Fibroblast of skin of right quadriceps (primary cell): ENCODE measurements around the gene PPP1R12A.

ENCODE experiments used
- DNase-seq: peaks from one replicate; pipeline ENCODE4 v3.0.0-alpha.2; 2013

Gene PPP1R12A

DNA sequence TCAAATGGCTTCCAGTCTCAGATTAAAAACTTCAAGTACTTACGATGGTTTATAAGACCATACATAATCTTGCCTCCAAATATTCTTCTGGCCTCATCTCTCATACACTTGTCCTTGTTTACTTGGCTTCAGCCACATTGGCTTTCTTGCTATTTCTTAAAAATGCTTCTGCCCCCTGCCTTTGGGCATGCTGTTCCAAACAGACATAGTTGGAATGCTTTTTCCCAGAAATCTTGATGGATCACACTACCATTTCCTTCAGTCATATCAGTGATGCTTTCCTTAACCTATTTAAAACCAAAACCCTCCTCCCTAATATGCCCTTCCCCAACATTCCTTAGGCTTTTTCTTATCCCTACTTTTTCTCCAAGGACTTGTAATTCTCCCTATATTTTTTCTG is 169.7 kb downstream of the PPP1R12A start:
- no peak for DNase-seq

DNA sequence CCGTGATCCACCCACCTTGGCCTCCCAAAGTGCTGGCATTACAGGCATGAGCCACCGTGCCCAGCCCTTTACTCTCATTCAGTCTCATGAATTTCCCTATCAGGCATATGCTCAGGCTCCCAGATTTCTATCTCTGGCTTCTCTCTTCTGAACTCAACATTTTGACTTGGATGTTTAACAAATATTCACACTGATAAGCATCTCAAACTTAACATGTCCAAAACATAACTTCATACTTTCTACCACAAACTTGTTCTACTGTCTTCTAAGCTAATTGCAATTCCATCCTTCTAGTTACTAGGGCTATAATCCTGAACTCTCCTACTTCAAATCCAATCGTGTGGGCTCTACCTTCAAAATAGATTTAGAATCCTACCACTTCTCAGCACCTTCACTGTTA is 170.3 kb downstream of the PPP1R12A start:
- DNase-seq = no peak

DNA sequence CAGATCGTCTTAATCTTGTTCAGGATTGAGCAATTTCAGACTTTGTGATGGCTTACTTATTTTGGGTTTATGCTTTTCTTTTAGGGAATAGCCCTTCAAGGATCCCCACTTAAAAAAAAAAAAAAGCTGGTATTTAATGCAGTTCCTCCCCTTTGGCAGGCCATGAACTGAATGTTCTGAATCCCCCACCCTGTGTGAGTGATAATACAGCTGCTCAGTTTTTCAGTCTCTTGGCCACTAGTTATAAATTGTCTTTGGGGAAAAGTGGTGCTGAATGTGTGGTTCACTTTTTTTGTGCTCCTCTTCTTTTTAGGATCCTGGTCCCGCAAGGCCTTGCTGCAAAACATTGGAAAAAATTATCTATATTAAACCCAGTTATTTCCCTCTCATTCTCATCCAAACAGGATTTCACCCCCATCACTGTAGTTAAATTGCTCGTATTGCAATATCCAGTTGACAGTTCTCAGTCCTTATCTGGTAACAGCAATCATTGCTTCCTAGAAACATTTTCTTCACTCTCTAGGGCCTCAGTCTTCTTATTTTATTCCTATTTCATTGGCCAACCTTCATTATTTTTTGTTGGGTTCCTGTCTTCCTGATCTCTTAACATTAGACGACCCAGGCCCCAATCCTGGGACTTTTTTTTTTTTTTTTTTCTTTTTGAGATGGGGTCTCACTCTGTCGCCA is 171.0 kb downstream of the PPP1R12A start:
- no peak for DNase-seq

- DNase-seq = no peak
These were observed 173.6 kb downstream of the PPP1R12A start for GRCh38 chr12:79761341-79761740.

DNA sequence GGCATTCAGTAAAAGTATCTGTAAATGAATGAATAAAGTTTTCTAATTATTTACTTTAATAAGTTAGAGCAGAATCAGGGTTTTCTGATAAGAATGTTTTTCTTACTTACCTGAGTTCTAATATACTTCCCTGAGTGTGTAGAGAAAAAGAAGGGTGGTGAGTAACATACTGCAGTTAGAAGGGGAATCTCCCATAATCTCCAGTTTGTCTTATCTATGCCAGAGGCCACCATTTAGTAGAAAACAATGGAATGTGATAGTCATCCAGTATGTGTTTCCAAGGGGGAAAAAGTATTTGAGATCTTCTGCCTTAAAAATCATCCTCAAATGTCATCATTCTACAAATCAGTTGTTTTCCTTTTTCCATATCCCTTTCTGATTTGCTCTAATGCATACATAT is 187.6 kb downstream of the PPP1R12A start:
- DNase-seq = no peak

DNA sequence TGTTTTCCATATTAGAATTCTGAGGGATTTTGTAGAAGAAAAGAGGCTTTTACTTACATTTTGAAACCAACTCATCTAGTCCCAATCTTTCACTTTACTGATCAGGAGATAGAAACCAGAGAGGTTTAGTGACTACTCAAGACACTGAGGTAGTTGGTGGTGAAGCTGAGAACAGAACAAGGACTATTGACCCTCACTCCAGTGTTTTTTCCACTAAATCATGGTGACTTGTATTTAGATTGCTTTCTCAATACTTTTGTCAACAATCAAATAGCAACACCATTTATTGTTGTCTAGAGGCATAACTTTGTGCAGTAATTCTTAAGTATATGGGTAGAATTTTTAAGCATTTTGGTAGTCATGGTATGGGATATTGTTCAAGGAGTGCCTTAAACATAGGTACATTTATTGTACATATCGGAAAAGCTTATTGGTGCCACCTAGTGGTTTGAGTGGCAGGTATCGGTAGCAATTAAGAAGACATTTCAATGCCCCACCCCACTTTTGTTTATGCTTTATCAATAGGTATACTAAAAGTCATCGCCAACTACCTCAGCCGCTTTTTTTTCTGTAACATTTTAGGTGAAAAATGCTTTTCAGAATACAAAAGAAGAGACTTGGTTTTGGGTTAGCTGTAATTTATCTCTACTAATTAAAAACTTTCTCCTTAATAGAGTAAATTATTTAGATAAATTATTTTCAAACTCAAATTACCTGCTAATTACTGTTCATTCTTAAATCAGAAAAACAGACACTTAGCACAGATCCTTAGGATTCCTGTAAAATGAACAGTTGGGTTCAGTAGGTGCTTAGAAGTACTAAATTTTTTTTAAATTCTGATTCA is 196.8 kb downstream of the PPP1R12A start:
- DNase-seq = peak; percentile 70

DNA sequence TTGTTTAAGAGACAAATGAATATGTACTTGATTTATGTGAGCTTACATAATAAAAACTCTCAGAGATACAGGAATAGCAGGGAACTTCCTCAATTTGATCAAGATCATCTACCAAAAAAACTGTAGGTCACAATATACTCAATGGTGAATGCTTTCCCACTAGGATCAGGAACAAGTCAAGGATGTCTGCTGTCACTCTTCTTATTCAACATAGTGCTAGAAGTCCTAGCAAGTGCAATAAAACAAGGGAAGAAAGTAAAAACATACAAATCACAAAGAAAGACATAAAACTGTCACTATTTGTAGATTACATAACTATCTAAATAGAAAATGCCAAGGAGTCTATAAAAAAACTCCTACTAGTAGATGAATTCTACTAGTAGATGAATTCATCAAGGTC is 202.3 kb downstream of the PPP1R12A start:
- no peak for DNase-seq

DNA sequence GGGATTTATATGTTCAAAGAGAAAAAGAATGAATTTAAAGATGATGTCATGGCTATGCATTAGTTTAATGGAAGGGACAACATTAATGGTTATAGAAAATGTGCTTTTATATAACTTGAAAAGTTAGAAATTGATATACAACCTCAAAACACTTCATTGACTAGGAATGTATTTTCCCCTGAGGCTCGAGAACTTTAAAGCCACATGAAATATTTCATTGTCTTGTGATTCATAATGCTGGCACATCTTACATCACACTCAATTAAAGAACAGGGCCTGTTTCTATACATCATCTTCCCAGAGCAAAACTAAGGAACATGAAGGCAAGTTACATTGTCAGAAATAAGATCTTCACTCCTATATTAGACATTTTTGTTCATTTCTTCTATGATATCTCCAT is 208.9 kb downstream of the PPP1R12A start:
- peak; percentile 89 for DNase-seq
